Measurements from ENCODE around the gene SIK2.

SIK2 gene

DNA sequence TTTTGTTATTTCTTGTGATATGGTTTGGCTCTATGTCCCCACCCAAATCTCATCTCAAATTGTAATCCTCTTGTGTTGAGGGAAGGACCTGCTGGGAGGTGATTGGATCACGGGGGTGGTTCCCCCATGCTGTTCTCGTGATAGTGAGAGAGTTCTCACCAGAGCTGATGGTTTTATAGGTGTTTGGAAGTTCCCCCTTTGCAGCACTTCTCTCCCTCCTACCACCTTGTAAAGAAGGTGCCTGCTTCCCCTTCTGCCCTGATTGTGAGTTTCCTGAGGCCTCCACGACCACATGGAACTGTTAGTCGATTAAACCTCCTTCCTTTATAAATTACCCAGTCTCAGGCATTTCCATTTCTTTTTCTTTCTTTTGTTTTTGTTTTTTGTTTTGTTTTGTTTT lies 24.4 kb upstream of the SIK2 start:
- no peak for DNase-seq (ENCODE audit: low read depth, low spot score)
- in situ Hi-C loops (cut with HindIII; ENCODE audit: low sequenced_read_pairs): no loop called here
- H3K4me3 ChIP-seq (ENCODE audit: low read depth, low read length): no peak overlapping the region
- TF ChIP-seq, protein P1, sequence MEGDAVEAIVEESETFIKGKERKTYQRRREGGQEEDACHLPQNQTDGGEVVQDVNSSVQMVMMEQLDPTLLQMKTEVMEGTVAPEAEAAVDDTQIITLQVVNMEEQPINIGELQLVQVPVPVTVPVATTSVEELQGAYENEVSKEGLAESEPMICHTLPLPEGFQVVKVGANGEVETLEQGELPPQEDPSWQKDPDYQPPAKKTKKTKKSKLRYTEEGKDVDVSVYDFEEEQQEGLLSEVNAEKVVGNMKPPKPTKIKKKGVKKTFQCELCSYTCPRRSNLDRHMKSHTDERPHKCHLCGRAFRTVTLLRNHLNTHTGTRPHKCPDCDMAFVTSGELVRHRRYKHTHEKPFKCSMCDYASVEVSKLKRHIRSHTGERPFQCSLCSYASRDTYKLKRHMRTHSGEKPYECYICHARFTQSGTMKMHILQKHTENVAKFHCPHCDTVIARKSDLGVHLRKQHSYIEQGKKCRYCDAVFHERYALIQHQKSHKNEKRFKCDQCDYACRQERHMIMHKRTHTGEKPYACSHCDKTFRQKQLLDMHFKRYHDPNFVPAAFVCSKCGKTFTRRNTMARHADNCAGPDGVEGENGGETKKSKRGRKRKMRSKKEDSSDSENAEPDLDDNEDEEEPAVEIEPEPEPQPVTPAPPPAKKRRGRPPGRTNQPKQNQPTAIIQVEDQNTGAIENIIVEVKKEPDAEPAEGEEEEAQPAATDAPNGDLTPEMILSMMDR (IDR thresholded peaks at IDR 0.05; ENCODE audit: low read depth, low read length): no peak

DNA sequence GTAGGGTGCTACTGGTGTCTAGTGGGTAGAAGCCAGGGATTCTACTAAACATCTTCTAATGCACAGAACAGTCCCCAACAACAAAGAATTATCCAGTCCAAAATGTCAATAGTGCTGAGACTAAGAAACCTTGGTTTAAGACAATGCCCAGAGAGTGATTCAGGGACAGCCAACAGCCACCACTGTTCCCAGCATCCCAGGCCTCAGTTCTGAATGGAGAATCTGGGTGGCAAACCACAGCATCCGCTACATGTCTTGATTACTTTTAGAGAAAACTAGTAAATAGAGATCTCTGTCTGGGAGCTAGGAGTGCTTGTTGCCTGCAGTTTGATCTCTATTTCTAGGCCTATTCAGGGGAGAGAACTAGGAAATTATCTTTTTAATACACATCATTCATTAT lies 20.9 kb upstream of the SIK2 start:
- TF ChIP-seq, protein P1 (IDR thresholded peaks at IDR 0.05; ENCODE audit: low read depth, low read length): no peak
- in situ Hi-C loops (cut with HindIII; ENCODE audit: low sequenced_read_pairs): no loop called here
- no peak for DNase-seq (ENCODE audit: low read depth, low spot score)
- no peak overlapping the region for H3K4me3 ChIP-seq (ENCODE audit: low read depth, low read length)

DNA sequence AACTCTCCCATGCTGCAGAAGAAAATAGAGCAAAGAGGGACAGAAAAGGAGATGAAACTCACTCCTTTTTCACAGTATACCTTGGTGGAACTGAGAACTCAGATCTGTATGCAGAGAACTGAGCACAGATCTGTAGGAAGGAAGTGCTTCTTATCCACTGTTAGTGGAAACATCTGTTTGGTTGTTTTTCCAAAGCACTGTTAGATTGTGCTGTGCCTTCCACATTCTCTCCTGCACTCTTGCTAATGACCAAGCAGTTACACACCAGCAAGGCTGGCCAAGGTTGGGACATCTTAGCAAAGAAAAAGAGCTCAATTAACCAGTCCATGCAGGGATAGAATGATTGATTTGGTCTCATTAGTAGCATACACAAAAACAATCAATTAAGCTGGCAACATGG lies 20.1 kb upstream of the SIK2 start:
- TF ChIP-seq, protein P1 (IDR thresholded peaks at IDR 0.05; ENCODE audit: low read depth, low read length): no peak
- in situ Hi-C loops (cut with HindIII; ENCODE audit: low sequenced_read_pairs): no loop called here
- no peak overlapping the region for H3K4me3 ChIP-seq (ENCODE audit: low read depth, low read length)
- DNase-seq (ENCODE audit: low read depth, low spot score): no peak

DNA sequence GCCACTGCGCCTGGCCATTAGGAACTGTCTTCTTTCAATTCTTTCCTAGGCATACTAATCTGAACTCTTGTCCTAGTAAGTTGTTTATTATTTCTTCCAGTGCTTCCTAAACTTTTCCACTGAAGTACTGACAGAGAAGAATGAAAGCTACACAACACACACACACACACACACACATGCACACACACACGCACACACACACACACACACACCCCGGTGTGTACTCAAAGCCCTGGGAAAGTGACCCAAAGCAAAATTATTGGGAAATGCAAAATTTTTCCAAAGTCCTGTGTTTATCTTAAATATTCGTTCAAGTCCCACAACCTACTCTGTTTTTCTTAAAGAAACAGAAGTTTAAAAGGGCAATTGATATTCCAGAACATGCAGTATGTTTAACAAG lies 19.4 kb upstream of the SIK2 start:
- DNase-seq (ENCODE audit: low read depth, low spot score): no peak
- TF ChIP-seq, protein P1 (IDR thresholded peaks at IDR 0.05; ENCODE audit: low read depth, low read length): no peak
- in situ Hi-C loops (cut with HindIII; ENCODE audit: low sequenced_read_pairs): no loop called here
- H3K4me3 ChIP-seq (ENCODE audit: low read depth, low read length): no peak overlapping the region

DNA sequence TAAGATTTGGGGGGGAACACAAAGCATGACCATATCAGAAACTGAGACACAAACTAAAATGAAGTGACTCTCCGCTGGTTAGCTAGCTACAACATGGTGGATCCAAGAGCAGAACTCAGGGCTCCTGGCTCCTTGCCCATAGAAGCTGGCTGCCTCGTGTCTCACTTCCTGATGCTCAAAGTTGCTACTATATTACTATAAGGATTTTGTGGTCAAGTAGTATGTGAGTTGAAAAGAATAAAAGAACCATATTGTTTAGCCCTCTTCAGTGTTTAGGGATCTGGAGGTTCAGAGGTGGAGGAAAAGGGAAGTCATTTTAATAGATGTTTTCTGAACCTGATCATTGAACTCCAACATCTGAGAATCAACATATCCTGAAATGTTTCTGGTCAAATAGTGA lies 16.9 kb upstream of the SIK2 start:
- in situ Hi-C loops (cut with HindIII; ENCODE audit: low sequenced_read_pairs): no loop called here
- peak; percentile 75 for DNase-seq (ENCODE audit: low read depth, low spot score)
- TF ChIP-seq, protein P1 (IDR thresholded peaks at IDR 0.05; ENCODE audit: low read depth, low read length): no peak

DNA sequence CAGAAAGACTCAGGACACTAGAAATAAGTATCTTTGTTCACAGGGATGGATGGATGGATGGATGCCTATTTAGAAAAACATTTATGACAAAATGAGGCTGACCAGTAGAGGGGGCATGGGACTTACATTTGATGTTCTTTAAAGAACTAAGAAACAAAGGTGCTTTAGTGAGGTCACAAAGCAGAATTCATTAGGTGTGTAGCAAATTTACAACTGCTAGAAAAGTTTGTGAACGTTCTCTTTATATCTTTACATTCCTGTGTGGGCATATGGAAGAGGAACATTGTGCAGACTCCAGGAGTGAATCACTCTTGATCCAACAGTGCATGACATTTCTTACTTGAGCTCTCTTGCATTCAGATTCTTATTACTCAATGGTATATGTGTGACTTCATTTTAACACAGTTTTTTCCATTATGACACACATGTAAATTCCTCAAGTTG lies 15.8 kb upstream of the SIK2 start:
- DNase-seq (ENCODE audit: low read depth, low spot score): peak; percentile 72
- no peak overlapping the region for H3K4me3 ChIP-seq (ENCODE audit: low read depth, low read length)
- TF ChIP-seq, protein P1 (IDR thresholded peaks at IDR 0.05; ENCODE audit: low read depth, low read length): peak; percentile 65
- in situ Hi-C loops (cut with HindIII; ENCODE audit: low sequenced_read_pairs): no loop called here

More for the DNA sequence above, 16.9 kb upstream of the SIK2 start:
- H3K4me3 ChIP-seq (ENCODE audit: low read depth, low read length): no peak overlapping the region

DNA sequence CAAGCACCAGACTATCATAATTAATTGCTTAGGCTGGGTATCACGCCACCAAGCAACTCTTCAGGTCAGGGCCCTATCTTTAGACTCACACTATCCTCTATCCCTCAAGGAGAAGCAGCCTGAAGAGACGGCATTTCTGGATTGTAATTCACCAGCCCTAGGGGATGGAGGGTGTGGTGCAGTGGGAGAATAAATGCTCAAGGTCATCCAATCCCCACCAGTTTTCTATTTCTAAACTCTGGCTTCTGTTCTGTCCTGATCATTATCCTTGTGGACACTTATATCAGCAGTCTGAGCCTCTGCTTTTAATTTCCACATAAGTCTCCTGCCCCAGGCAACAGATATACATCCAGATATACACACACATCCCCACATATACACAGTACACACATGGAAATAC lies 13.1 kb upstream of the SIK2 start:
- TF ChIP-seq, protein P1 (IDR thresholded peaks at IDR 0.05; ENCODE audit: low read depth, low read length): no peak
- no peak for DNase-seq (ENCODE audit: low read depth, low spot score)
- in situ Hi-C loops (cut with HindIII; ENCODE audit: low sequenced_read_pairs): no loop called here
- no peak overlapping the region for H3K4me3 ChIP-seq (ENCODE audit: low read depth, low read length)
